Sciatic nerve (tissue), 2 donors: ENCODE data around the gene KRT71. TPM values are rescaled to one million over a fixed set of nuclear protein-coding genes. Genes with fewer than 3 reads are reported as not detected.

Source experiments
- ATAC-seq: fragments of 200-7000 bp; cut with Tn5 transposase; one replicate; pipeline ENCODE4 v1.9.1; 2020; ENCODE audit warnings: mild to moderate bottlenecking, moderate library complexity
- DNase-seq: peaks from one replicate; pipeline ENCODE4 v3.0.0-alpha.2; 2020; ENCODE audit warnings: low spot score
- intact Hi-C: fragments of 100-400 bp; cut with DNase I; formaldehyde crosslinking; loops from one replicate; pipeline ENCODE4 v1.14.2; 2022
- total RNA-seq: library from RNA; stranded (reverse); fragmentation: NEBNext Ultra II Directional; extraction: Animal tissue kit (Norgen Biotek cat#: 25700); gene quantifications from one replicate; pipeline ENCODE4 v1.2.1, GENCODE V29; 2021
- donor health status: DM: no; HTN: no; CAD: no.
- donor health status: DM: no; HTN: no; CAD: no.

Gene KRT71
- total RNA-seq, 1 donor from 2014 or later: not detected

DNA sequence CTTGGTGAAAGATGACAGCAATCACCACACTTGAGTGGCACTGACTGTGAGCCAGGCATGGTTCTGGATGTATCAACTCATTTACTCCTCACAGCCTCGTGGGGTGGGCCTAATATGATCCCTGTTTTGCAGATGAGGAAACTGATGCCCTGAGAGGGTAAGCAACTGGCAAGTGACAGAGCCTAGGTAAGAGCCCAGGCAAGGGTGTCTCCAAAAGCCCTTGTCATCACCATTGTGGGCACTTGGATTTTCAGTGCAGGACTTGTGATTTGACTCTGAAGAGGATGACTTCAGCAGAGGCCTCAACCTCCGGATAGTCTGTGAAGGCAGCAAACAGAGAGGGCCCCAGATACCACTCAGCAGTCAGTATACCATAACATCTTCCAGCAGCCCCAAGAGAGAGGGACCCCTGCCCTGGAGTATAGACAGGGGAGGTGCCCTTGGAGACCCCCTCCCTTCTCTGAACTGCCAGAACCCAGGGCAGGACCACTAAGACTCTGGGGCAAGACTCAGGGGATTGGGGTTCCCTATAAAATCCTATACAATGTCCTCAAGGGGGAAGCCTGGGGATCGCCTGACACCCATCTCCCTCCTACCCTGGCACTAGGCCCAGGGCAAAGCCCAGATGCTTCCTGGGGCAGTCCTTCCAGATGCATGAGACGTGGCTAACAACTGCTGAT lies 25.7 kb downstream of the KRT71 start:
- ATAC-seq (no peak), DNase-seq (peak; percentile 30)
- intact Hi-C loops: no loop called here

DNA sequence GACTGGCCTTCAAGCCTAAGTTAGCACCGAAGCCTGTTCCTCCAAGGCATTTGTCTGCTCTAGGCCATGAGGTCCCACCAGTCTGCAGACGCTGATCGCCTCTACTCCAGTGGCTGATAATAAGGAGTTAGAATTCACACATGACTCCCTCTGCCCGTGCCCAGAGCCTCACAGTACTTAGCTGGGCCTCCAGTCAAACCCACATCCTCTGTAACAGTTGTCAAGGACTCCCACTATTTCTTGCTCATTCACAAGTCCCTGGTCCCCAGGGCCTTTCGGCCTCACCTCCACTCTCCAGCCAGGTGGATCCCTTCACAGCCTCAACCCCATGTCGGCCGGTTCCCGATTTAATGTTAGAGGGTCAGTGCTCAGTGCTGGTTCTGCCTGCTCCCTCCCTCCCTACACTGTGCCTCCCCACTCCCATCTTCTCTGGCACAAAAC lies 26.4 kb downstream of the KRT71 start:
- intact Hi-C loops: no loop called here
- ATAC-seq (no peak), DNase-seq (peak; percentile 37)

DNA sequence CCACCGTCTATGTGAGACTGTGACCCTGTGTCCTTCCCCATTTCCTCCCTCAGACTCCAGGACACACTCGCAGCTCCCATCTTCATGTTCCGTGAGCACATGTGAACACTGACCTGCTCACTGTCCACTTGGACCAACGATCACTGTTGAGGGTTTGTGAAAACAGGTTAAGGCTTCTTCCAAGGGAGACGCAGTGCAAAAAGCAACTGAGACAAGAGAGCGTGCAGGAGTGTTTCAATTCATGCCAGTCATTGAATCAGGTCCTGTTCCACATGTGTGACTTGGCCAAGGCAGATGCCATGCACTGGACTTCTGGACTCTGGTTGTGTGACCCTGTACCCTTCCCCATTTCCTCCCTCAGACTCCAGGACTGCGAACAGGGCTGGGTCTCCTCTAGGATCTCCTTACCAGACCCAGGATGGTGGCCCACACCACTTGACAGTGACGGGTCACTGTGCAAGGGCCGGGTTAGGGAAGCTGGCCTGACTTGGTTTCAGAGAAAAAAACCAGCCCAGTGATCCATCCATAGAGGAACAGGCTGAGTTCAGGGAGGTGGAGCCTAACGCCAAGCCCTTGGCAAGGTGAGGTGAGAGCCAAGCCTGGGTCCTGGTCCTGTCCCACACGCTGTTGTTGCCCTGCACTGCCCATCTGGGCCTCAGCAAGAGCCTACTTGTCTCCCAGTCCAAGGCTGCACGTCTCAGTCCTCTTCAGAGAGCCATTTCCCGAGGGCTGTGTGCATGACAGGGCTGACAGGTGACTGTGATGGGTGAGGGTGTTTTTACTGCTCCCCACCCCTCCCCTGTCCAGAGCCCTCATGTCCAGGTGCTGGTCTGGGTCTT lies 27.1 kb downstream of the KRT71 start:
- intact Hi-C loops: no loop called here
- peak; percentile 49 for DNase-seq
- no peak for ATAC-seq

DNA sequence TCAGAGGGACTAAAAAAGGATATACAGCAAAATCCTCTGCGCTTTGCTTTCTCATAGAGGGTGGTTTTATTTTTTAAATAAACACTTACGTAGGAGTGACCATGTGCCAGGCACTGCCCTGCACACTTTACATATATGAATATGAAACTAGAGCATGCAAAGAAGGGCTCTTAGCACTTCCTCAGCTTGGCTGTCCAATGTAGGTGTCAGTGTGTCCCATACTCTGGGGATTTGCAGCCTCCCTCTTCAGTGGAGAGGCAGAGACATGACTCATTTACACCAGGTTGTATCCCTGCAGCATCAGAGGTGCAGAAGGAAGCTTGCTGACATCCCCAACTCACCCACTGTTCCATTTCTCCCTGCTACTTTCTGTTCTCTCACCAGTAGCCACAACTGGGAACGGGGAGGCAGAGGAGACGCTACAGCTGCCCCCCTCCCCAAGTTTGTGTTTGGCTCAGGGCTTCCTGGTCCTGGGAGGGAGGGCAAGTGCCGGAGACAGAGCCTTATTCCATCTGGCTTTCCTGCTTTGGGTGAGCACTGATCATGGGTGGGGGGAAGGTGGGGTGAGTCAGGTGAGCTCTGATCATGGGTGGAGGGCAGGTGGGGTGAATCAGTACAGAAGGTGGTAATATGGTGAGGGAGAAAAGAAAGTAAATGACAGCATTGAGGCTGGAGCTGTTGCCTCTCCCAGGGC lies 27.9 kb downstream of the KRT71 start:
- intact Hi-C loops: no loop called here
- DNase-seq: no peak
- ATAC-seq: no peak

DNA sequence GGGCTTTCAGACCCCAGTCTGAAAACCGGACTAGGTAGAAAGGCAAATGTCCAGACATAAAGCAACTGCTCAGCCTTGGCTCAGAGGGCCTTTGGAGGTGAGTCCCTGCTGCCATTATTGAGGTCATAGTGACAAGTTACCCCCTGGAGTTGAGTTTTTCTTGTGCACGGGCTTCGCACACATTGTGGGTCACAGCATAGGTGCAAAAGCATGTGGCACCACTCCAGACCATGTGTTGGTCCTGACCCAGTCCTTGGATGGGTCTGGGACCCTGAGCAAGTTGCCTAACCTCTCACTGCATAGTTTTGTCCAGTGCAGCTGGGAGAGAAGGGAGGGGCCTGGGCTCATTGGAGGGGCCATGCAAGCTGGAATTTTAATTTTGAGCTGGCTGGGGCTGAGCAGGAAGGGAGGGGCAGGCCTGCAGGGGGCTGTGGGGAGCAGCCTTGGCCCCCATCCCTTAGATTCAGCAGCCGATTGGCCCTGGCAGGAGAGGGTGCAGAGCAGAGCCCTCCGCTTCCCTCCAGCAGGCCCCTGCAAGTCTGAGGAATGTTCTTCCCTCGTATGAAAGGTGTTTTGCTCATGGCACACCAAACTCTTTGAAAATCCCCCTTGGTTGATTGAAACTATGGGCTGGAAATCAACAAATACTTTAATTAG lies 28.6 kb downstream of the KRT71 start:
- intact Hi-C loops: no loop called here
- no peak for ATAC-seq
- DNase-seq: no peak

DNA sequence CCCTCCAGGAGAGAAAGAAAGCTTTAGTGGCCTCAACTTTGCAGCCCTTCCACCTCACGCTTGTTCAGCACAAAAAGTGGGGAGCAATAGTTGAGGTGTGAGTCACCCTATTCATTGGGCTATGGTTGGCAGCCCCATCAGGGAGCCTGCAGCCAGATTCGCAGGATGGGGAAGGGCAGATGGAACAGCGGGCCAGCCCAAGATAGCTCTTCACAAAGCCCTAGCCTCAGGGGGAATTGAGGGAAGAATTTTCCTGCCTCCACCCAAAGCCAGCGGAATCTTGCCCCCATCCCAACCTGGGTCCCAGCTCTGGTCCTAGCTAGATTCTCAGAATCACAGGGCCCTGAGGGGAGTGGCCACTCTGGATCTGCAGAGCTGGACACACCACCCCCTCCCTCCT lies 29.1 kb downstream of the KRT71 start:
- ATAC-seq (no peak), DNase-seq (peak; percentile 38)
- intact Hi-C loops: no loop called here

DNA sequence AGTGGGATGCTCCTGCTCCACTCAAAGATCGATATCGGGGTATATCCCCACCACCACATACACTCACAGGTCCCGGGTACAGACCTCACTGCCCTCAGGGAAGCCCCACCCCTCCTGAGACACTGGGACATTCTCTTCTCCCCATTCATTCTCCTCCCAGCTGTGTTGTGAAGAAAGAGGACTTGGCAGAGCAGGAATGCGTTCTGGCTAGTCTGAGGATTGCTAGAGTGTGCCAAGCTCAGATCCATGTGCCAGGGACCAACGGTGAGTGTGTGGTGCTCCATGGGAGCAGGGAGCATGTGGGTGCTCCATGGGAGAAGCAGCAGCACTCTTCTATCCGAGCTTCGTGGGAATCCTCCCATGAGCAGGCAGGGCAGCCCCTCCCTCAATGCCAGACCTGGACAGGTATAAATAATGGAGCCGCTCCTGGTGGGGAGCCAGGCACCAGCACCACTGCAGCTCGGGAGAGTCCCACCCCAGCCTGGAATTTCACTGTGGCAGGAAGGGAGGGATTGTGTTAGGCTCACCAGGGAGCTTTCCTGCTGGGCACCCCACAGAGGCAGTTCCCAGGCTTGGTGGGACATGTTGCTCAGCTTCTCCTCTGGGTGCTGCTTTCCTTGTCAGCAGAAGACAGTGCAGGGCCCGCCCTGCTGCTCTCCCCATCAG lies 30.5 kb downstream of the KRT71 start:
- ATAC-seq: peak; percentile 49
- DNase-seq: peak; percentile 46
- intact Hi-C loops: no loop called here

DNA sequence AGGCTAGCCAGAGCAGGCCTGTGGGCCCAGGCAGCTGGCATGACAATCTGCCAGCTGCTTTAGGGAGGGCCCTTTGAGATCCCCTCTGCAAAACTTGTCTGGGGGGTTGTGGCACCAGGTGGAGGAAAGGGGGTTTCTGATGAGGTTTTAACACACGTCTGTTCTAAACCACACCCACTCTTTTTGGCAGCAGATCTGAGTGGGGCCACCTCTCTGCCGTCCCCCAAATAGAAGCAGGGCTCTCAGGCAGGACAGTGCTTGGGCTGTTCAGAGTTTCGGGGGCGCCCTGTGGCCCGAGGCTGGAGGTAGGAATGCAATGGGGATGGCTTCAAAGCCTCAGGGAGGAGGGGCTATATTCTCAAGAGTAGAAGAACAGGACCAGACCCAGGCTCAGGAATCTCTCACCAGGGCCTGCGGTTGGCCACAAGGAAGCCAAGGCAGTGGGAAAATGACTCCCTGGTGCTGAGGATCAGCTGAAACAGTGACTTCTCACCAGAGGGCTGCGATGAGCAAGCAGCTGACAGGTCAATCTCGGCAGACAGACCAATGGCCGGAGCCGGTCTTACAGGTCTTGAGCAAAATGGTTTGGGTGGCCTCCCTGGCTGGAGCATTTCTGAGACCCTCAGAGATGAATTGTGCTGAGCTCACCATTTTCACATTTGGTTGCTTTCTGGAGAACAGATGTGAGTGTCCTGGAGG lies 31.2 kb downstream of the KRT71 start:
- DNase-seq (peak; percentile 54), ATAC-seq (no peak)
- intact Hi-C loops: no loop called here

DNA sequence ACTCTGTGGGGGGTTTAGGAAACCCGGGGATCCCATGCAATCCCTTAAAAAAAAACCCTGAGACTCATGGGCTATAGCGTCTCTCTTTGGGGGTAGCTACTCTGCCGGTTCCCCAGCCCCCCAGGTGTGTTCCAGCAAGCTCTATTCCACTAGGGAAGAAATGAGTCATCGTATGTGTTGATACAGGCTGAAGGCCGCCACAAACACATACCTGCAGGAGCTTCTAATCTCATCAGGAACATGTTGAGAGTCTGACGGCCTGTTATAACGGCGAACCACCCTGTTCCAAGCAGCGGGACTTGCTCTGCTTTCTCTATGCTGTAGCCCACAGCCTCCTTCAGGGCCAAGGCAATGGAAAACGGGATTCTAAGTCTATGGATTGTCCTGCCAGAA lies 31.8 kb downstream of the KRT71 start:
- DNase-seq: peak; percentile 35
- intact Hi-C loops: no loop called here
- peak; percentile 32 for ATAC-seq

DNA sequence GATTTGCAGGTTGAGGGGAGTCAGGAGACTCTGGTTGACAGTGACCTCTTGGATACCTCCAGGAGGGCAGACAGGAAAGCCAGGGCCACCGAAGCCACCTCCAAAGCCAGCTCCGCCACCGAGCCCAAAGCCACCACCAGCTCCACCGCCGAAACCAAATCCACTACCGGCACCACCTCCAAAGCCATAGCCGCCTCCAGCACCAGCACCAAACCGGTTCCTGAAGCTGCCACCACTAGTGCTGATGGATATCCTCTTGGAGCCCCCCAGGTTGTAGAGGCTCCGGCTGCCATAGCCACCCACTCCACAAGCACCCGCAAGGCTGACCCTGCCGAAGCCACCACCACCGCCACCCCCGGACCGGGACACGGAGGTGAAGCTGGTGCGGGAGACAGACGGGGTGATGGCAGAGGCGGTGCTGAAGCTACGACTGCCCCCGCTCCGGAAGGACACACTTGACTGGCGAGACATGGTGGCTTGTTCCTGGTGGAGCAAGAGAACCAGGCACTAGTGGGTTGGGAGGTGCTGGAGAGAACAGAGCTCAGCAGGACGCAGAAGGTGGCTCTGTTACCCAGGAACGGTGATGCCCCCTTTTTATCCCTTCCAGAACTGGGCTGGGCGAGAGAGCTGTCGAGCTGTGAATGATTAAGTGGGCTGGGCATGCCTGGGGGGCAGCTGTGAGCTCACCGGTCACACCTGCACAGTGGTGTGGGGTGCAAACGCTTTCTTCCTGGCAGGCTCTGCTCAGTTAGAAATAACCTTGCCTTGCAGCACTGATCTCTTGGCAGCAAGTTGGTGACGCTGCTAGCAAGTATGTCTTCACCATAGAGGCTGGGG lies 32.9 kb downstream of the KRT71 start, which contains the start of gene KRT5:
Gene KRT5 (minus strand): TSS at position 569 of the 837 bp plus-strand sequence. CDS start 98 bp downstream, at position 471.
- intact Hi-C loops: no loop called here
- no peak for ATAC-seq
- peak; percentile 54 for DNase-seq

DNA sequence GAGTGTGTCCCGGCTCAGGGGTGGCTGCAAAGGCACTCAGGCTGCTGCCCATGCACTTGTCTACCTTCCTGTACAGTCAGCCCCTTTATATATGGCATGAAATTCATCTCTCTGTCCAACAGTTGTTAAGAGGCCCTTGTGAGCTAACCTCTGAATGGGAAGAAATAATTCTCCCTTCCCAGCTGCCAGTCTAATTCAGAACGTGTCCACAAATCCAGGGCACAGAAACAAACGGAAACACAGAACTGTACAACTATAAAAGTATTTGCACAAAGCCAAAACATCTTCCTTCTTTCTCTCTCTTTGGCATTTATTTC lies 33.6 kb downstream of the KRT71 start:
- intact Hi-C loops: no loop called here
- no peak for ATAC-seq

DNA sequence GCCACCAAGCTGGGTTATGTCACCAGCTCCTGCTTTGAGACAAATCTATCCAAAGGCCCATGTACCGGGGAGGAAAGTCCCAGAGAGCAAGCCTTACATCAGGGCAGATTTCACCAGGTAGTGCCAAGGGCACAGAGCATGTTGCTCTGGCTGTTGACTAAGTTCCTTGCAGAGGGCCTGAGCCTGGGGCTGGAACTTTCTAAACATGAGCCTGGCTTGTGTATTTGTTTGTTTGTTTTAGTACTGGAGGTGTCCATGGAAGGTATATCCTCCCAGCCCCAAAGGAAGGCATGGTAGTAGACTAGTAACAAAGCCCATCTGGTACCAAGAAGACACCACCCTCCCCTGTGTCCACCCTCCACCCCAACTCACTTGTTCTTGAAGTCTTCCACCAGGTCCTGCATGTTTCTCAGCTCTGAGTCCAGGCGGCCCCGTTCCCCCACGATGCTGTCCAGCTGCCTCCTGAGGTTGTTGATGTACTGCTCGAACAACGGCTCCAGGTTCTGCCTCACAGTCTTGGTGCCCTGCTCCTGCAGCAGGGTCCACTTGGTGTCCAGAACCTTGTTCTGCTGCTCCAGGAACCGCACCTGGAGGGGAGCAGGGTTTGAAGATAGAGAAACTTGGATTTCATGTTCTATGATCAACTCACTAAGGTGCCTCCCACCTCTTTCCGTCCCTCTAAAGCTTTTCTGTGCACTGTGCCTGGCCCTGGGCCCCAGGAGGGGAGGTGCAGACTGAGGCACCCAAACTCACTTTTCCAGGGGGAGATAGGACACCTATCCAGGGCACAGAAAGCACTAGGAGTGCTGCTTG lies 34.2 kb downstream of the KRT71 start:
- intact Hi-C loops: no loop called here
- ATAC-seq (no peak), DNase-seq (peak; percentile 42)

More for the DNA sequence above, 33.6 kb downstream of the KRT71 start:
- DNase-seq: no peak

DNA sequence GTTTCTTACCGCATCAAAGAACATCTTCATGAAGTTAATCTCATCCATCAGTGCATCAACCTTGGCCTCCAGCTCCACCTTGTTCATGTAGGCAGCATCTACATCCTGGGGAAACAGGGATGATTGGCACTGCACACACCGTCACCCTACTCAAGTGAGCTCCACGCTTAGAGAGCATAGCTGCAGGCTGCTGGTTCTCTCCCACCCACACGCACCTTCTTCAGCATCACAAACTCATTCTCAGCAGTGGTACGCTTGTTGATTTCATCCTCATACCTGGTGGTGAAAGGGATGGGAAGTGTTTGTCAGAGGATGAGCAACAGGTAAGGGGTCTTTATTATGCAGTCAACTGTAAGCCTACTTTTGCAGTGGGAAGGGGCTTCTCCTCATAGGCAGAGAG lies 35.1 kb downstream of the KRT71 start:
- DNase-seq (no peak), ATAC-seq (no peak)
- intact Hi-C loops: no loop called here

DNA sequence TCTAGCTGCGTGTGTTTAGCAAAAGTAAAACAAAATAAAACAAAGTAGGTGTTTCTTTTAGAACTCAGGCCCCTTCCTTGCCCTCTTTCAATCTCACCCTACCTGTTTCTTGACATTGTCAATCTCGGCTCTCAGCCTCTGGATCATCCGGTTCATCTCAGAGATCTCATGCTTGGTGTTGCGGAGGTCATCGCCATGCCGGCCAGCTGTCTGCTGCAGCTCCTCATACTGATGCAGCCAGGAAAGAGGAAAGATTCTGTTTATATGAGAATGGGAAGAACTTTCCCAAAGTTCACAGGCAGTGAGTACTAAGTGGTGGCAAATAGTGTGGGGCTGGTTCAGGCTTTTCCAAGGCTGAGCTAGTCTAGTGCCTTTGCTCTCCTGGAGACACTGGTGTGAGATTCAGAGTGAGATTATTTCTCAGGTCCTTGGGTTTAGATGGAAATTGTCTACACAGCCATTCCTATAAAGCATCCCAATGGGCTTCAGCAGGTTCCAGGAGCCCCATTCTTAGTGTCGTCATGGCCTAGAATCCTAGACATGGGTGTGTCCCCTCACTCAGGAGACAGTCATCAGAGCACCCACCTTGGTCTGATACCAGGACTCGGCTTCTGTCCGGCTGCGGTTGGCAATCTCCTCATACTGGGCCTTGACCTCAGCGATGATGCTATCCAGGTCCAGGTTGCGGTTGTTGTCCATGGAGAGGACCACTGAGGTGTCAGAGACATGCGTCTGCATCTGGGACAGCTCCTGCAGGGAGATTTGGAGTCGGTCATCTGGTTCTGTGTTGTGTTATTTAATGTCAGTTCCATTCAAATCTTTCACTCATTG lies 35.7 kb downstream of the KRT71 start:
- intact Hi-C loops: no loop called here
- DNase-seq: peak; percentile 31

DNA sequence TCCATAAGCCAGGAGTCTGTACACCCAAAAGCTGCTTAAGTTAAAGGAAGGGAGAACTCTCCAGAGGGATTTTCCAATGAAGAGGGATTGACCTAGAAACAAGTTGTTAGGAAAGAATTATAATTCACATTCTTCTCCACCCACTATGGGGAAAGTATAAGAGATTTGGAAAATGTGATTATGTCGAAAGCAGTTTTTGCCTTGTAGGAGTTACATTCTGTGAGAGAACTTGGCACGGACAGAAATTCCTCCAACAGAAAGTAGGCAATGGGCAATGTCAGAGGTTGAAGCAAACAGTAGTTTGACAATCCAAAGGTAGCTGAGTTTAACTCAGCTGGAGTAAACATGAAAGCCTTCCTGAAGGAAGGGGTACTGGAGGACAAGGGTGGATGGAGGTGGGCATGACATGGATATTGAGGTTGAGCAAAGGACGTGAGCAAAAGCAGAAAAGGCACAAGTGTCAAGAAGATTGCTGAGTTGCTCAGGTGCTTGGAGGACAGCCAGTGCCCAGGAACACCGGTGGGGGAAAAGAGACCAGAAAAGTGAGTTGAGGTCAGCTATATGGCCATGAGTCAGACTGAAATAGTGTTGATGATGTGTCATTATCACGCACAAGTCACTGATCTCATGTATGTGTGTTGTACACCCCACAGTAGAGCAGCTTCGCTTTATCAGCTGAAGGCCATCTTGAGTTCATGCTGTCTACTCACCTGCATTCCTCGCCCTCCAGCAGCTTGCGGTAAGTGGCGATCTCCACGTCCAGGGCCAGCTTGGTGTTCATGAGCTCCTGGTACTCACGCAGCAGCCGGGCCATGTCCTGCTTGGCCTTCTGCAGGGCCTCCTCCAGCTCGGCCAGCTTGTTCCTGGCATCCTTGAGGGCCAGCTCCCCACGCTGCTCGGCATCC lies 36.8 kb downstream of the KRT71 start:
- intact Hi-C loops: no loop called here
- ATAC-seq (peak; percentile 29), DNase-seq (peak; percentile 34)

More for the DNA sequence above, 35.7 kb downstream of the KRT71 start:
- no peak for ATAC-seq
